GM18870 (cell line): ENCODE data around the gene RAP2A.

ENCODE experiments used
- ATAC-seq: cut with Tn5 transposase; IDR thresholded peaks from one replicate; pipeline ENCODE4 v1.9.1; 2021; ENCODE audit warnings: moderate library complexity; ENCODE audit not compliant: unreplicated experiment

The RAP2A gene

GRCh38 chr13:97422118-97423054, 11.6 kb upstream of the RAP2A start:
- no peak for ATAC-seq

DNA sequence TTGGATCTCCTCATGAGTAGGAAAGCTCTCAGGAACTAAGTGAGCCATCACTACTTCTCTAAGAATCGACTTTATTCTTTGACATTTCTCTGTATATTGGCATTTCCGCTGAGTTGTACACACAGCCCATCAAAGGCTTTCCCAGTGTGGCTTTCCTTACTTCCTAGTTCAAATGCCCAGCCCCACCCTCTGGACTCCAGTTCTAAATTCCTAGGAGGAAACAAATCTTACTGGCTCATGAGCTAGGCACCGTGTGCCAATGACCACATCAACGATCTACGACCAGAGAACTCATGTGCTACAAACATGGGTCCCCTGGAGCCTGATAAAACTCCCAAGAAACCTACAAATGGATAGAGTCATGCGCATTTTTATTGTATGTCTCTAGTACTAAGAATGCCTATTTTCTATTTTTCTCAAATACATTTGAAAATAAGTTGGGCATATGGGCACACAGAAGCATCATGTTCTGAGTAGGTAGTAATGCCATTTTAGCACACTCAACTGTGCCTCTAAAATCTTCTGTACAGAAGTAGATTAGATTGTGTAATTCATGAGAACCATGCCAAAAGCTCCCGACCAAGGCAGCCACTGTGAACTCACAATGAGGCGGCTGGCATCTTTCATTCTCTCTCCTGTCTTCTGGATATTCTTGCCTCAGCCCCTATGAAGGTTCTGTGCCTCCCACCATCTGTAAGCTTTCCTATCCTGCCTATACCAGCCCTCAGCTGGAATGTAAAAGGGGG, 10.5 kb upstream of the RAP2A start:
- no peak for ATAC-seq

DNA sequence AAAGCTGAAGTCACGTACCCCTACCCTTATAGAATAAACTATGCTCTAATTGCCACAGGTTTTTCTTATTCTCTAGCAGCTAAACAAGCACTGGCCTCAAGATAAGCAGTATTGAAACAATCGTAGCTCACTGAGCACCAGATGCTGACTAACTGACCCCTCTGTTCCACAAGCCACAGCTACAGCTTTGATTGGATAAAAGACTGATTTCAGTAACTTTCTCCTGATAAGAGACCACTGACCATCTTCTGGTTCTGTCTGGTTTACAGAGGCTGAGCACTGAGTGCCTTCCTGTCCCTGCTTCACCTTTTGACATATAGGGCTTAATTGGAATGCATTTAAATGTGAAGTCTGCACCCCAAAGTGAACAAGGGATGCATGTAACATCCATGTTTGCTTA, 8.4 kb upstream of the RAP2A start:
- ATAC-seq: no peak

GRCh38 chr13:97426695-97427094, 7.3 kb upstream of the RAP2A start:
- ATAC-seq: no peak

DNA sequence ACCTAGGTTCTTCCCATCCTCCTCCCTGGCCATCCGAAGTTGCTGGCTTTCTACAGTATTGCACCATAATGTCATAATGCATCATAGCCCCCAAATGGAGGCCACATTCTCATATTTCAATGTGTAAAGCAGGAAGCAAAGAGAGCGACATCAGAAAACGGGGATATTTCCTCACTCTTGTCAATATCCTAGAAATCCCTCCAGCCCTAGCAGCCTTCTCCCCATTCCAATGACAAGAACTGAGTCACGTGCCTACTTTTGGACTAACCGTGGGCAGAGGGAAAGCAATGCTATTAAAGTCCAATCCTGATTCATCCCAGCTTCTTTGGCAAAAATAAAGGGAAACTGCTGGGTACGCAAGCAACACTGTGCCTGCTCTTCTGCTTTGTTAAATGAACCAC, 4.3 kb upstream of the RAP2A start:
- ATAC-seq: no peak

GRCh38 chr13:97430296-97430695, 3.7 kb upstream of the RAP2A start:
- no peak for ATAC-seq

- ATAC-seq: no peak
These were observed 2.7 kb upstream of the RAP2A start for GRCh38 chr13:97431171-97431764.

DNA sequence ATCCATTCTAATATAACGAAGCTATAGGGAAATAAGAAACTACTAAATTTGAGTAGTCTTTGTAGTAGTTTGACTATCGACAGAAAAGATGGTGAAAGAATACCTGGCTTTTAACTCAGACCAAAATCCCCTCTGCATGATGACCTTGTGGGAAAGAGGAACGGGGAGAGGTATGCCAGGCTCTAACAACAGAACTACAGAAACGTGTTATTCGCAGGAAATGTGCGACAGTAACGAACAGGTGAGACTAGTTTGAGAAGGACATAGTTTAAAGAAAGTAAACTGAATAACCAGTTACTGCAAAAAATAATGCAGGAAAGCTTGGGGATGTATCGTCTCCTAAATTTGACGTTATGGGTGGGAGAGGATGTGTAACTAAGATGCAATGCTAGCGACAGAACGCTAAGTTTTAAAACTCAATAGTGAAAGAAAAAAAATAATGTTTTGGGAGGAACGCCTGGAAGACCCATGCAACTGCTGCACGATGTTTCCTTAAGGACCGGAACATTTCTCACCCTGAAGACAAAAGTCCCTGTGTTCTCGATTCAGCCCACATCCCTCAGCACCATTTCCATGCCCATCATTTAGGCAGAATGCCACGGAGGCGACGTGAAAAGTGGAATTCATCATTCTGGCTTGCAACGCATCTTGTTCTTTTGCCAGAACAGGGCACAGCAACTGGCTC, 1.6 kb upstream of the RAP2A start:
- ATAC-seq: no peak

DNA sequence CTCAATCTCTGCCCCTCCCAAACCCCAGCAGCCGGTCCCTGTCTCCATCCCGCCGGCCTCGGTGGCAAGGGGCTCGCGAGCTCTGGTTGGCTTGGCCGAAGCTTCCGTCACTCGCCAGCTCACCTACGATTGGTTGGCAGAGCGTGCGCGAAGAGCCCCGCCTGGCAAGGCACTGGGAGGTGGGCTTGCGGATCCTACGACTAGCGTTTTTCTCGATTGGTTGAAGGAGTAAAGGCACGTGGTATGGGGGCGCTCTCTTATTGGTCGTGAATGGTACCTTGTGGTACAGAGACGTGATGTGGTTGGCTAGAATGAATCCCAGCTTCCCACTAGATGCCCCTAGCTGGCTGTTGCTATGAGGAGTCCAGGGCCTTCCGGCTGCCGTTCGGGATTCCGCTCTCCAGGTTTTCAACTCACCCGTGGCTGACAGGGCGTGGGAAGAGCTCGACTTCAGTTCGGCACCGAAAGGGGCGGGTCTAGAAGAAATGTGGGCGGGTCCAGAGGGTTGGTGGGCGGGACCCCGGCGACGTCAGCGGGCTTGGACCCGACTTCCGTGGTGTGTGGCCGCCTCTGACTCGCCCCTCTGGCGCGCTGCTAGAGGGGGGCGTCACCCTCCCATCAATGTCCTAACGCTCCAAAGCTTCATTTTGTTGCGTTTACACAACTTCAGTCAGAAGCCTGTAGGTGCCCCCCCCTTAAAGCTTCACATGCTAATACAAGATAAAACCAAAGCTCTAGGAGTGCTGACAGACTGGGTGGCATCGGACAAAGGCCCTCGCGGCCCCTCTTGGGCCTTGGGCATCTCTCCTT, 847 bp upstream of the RAP2A start:
- ATAC-seq: peak; percentile 92

DNA sequence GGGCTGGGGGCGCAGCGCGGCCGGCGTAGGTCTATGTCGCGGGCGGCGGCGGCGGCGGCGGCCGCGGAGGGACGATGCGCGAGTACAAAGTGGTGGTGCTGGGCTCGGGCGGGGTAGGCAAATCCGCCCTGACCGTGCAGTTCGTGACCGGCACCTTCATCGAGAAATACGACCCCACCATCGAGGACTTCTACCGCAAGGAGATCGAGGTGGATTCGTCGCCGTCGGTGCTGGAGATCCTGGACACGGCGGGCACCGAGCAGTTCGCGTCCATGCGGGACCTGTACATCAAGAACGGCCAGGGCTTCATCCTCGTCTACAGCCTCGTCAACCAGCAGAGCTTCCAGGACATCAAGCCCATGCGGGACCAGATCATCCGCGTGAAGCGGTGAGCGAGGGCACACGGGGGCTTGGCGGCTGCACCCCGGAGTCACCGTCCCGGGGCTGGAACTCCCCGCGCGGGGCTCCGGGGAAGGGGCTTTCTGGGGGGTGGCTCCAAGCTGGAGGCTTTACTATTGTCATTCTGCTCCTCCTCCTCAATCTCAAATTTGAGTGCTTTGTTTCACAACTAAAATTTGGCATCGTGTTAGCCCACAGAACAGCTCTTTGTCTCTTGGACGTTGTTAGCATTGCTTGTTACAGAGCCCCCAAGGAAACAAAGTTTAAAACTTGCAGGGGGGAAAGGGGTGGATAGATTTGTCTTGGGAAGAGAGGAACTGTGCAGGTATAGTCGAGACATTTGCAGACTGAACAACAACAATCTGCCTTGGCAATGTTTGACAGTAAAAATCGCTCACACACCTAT, 630 bp downstream of the RAP2A start:
- no peak for ATAC-seq

GRCh38 chr13:97435323-97435722, 1.4 kb downstream of the RAP2A start:
- no peak for ATAC-seq

- no peak for ATAC-seq
These were observed 1.8 kb downstream of the RAP2A start for GRCh38 chr13:97435794-97436193.

- ATAC-seq: no peak
These were observed 2.9 kb downstream of the RAP2A start for GRCh38 chr13:97436845-97437244.

DNA sequence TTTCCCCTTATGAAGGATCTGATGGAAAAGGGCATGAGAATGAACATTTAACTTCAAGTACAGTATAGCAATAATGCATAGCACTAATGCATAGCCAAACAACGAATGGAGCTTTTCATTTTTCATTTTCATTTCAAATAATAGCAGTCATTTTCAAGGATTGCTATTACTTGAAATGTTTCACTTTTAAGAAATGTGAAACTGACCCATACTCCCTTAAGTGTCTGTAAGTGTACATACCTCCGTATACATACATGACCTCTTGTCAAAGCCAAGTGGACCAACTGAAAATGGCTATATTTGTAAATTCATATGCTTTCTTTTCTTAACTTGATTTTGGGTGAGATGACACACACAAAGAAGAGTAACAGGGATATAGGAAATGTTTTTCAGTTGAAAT, 3.8 kb downstream of the RAP2A start:
- ATAC-seq: no peak

DNA sequence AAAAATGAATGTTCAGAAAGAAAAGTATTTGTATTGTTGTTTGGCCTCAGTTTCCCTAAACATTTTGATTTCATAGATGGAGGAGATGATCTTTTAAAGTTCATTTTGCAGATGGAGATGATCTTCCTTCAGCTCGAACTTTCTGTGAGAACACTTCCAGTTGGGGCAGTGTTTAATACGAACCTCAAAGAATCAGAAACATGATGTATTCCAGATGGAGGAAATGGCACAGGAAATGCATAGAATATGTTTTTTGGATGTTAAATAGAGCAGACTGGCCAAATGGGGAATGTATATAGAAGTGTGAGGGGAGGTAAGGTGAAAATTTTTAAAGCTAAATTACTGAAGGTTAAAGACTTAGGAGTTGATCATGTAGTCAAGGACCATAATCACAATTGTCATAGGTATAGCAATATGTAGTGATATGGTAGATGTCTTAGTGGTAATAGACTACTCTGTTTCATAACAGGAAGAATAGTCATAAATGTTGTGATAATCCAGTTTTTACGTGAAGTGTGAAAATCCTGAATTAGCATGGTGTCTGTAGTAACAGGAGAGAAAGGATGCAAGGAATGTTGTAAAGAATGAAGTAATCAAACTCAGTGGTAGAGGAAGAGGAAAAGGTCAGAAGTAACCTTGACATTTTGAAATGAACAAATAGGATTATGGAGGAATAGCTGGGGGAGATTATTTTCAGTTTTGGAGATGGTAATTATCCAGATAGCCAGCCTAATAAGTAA, 5.1 kb downstream of the RAP2A start:
- no peak for ATAC-seq

GRCh38 chr13:97440598-97441170, 6.7 kb downstream of the RAP2A start:
- no peak for ATAC-seq

DNA sequence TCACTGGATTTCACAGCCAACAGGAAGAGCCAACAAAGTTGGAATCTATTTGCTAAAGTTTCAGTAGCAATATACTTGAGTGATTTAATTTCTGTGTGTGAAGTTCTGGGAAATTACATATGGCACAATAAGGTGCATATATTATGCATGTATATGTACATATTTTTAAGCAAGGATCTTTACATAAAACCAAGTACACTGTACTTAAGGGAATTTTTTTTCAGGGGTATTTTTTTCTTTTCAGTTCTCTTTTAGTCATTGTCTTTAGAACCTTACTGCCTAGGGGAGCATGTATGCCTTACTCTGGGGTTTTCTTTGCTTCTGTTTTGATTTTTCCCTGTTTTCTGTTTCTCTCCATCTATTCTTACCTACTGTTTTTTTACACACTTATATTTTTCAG, 7.4 kb downstream of the RAP2A start:
- peak; percentile 43 for ATAC-seq

- no peak for ATAC-seq
These were observed 11.7 kb downstream of the RAP2A start for GRCh38 chr13:97445522-97446187.
